Activated CD8-positive, alpha-beta memory T cell treated with anti-CD3 and anti-CD28 coated beads for 4 hours (primary cell): ENCODE measurements around the gene RANBP6.
A peak's percentile ranks its signal among the peaks of the same experiment; 100 is the strongest.

ENCODE experiments used
- DNase-seq, 2 donors: peaks; one replicate each; pipeline ENCODE4 v3.0.0-alpha.2; 2020; ENCODE audit warnings: low read depth in 2 of 2

The RANBP6 gene

DNA sequence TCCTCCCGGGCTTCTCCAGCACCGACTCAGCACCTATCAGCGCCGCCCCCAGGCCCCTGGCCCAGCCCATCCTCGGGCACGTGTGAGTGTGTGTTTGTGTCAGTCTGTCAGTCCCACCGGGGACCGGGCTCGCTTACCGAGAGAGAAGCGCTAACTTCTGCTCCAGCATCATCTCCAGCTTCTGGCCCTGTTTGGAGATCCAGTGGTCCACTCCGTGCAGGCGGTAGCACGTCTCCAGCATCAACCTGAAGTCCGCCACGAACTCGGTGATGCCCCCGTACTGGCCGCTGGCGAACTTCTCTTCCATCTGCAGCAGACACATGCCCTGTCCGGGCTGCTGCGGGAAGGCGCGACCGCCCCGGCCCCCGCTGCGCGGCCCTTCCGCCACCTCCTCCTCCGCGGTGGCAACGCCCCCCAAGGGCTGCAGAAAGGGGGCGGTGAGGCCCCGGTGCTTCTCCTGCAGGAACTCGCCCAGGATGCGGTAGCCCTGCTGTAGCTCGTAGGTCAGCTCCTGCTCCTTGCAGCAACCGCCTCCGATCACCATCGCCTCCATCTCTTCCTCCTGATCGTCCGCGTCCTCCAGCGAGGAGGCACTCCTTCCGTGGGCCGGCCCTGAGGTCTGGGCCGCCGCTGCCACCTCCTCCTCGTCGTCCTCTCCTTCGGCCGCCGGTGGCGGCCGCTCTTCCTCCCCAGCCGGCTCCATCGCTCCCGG is 8.2 kb downstream of the RANBP6 start:
- peak in 1 of 2 donors; percentile 90 for DNase-seq

DNA sequence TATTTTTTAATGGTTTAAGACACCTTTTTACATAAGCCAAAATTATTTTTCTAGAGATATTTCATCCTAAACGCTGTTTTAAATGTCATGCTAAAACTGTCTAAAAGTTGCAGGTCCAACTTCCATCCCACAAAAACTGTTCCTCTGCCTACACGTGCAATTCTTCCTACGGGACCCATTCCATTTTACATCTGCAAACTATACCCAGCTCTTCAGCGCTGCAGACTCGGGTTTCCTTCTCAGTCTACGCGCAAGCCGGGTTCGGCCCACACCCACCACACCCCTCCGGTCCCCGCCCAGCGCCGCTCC is 8.7 kb downstream of the RANBP6 start:
- DNase-seq: peak in 1 of 2 donors; percentile 86

DNA sequence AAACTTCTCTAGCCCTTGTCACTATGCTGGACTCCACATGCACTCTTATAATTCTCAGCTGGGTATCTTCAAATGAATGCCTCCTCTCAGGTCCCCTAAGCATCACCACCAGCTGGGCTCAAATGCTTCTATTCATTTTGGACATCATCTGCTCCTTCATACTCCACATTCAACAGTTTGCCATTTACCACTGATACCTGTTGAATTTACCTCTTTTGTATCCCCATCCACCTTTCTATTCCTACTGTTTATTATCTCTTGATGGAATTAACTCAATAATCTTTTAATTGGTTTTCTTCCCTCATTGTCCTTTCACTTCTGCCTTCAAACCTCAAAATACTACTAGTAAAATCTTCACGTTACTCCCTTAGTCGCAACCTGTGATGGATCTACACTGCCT is 14.5 kb downstream of the RANBP6 start:
- no peak for DNase-seq

DNA sequence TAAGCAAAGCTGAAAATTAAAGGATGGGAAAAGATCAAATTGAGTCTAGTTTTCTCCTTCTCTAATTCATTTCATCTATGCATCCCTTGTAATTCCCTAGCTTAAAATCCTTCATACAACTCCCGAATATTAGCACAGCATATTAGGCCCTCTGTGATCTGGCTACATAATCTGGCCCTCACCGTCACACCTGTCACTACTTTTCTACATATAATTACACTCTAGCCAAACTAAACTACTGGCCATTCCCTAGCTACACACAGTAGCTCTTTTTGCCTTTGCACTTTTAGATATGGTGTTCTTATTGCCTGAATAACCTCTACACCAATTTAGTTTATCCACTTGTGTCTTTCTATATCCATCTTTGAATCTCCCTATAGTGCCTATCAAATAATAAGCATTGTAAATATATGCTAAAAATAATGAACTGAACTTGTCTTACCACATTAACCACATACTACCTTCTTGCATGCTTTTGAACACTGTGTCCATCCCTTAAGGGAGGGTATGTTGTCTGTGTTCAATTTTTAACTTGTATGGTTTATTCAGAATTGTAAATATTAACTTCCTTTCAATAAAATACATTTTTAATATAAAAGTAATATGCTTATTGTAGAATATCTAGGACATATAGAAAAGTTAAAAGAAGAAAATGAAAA is 15.9 kb downstream of the RANBP6 start:
- DNase-seq: no peak

DNA sequence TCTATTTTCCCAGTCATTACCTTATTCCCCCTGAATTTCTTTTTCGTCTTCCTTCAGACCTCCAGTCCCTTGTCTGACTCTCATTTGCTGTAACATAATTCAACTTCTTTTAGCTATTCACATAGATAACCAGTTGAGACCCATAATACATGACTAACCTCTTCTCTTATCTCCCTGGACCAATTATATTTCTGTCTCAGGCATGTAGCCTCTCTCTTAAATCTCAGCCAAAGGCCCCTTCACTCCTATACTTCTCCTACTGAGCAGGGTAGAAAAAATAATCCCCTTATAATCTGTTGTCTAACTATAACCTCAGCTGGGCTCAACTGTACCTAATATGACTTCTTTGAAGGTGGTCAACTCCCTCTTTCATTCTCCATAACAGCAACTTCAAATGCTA is 20.9 kb downstream of the RANBP6 start:
- DNase-seq: no peak

DNA sequence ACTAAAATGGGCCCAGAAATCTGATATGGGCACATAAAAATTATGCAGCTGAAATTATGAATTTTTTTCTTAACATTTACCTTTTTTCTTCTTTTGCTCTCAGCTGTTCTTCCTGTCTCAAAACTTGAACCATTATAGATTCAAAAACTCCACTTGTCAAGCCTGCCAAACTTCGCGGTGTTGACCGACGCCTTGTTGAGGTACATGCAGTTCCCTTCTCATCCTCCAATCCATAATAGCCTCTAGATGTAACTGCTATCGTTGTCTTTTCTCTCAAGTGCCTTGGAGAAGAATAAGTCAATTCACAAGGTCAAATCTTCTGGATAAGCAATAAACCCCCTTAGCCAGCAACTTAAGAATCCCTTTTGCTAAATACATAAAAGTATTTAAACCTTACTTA is 27.2 kb downstream of the RANBP6 start:
- DNase-seq: no peak

DNA sequence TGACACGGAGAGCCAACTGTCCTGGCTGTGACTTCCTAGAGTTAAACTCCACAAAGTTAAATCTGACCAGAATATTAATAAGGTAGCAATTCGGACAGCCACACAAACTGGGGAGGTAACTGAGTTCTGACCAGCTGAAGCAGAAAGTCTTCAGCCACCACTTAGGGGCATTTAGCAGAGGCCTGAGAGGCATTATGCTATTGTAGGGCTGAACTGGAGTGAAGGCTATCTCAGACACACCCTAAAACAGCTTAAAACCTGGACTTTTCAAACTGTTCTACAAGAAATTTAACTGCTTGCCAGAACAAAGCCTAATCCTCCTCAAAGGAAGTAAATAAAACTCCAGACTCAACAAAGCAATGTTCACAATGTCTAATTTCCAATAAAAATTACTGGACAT is 32.4 kb downstream of the RANBP6 start:
- no peak for DNase-seq

DNA sequence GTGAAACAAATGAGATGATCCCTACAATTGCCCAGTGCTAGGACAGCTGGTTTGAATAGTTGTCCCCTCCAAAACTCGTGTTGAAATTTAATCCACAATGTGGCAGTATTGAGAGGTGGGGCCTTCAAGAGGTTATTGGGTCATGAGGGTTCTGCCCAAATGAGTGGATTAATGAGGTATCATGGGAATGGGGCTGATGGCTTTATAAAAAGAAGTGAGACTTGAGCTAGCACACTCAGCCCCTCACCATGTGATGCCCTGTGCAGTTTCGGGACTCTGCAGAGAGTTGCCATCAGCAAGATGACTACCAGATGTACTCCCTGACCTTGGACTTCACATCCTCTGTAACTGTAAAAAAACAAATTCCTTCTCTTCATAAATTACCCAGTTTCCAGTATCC is 33.1 kb downstream of the RANBP6 start:
- DNase-seq: no peak

DNA sequence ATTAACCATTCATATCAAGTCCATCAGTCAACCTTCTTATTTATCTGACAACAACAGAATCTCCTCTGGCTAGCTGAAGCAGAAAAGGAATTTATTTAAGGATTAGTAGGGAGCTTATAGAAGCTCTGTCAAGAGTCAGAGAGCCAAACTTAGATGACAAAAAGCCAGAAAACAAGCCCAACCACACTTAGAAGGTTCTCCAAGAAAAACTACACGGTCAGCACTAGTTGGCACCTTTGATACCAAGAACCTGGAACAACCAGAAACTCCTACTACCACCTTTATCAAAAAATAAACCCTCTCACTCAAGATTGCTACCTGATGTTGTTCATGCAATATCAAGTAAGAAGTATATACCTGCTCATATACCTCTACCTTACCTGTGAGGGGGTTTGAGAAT is 36.9 kb downstream of the RANBP6 start:
- no peak for DNase-seq

DNA sequence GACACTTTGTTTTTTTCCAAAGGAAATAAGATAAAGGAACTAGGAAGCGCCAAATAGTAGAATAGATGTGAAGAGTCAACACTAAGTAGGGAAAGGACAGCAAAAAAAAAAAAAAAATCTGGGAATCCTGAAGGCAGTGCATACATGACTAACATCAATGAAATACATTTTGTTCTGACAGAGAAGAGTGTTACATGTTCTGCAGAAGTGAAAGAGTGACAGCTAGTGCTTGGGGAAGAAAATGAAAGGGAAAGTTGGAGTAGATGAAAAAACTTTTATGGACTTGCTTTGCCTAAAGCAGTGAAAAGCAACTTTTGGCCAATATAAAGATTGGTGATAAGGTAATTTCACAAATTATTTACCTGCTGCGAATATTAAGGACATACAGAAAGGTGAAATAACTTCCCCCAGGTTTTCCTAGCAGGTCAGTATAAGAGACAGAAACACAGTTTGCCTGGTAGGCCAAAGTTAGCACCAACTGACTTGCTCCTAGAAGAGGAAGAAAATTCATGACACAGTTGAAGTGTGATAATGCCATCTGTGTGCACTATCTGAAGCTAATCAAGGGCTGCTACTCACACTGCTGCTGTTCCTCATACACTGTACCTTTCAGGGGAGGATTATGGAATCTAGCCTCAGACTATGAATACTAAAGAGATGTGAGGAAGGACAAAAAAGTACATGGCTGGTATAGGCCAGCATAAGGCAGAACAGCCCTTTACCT is 38.6 kb downstream of the RANBP6 start:
- no peak for DNase-seq

DNA sequence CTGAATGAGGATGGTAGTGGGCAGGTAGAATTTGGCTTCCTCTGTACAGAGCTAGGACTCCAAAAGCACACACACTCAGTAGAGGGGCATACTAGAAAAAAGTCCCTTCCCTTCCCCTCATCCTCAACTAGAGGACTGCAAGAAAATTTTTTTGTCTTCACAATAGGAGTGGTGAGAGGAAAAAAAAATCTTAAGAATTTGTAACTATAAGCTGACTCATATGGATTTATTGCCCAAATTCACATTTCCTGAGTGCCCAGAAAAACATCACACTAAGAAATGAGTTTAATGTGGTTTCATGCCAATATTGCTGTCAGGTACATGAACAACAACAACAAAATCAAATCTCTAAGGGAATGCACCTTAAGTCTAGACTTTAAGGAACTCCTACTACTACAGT is 43.7 kb downstream of the RANBP6 start:
- DNase-seq: no peak
